HG03196 (cell line): ENCODE results near the gene MSLN.
"Not testable (repeated sequence)": the region's sequence is repeated elsewhere in the genome, so short reads cannot be mapped to it uniquely, and the experiment has no call there.

Experiments
- ATAC-seq: cut with Tn5 transposase; IDR thresholded peaks from one replicate; pipeline ENCODE4 v1.9.1; 2021; ENCODE audit not compliant: unreplicated experiment

Gene MSLN

GRCh38 chr16:754121-754607 lies 6.4 kb upstream of the MSLN start:
- ATAC-seq: not testable (repeated sequence)

GRCh38 chr16:754656-755055 lies 5.9 kb upstream of the MSLN start:
- ATAC-seq: no peak

GRCh38 chr16:756428-756827 lies 4.1 kb upstream of the MSLN start:
- no peak for ATAC-seq

GRCh38 chr16:759110-759910 lies 1.2 kb upstream of the MSLN start:
- no peak for ATAC-seq

- no peak for ATAC-seq
These were observed 469 bp upstream of the MSLN start for GRCh38 chr16:760065-760464.

GRCh38 chr16:761625-762513 lies 1.3 kb downstream of the MSLN start:
- no peak for ATAC-seq

GRCh38 chr16:762595-763268 lies 2.2 kb downstream of the MSLN start:
- no peak for ATAC-seq

- ATAC-seq: no peak
These were observed 3.0 kb downstream of the MSLN start for GRCh38 chr16:763369-764183.

- no peak for ATAC-seq
These were observed 3.7 kb downstream of the MSLN start for GRCh38 chr16:764184-764750.

GRCh38 chr16:764848-765487 lies 4.4 kb downstream of the MSLN start:
- ATAC-seq: no peak

- ATAC-seq: no peak
These were observed 4.9 kb downstream of the MSLN start for GRCh38 chr16:765488-765865.

GRCh38 chr16:766008-766819 lies 5.7 kb downstream of the MSLN start:
- ATAC-seq: no peak

- no peak for ATAC-seq
These were observed 6.5 kb downstream of the MSLN start for GRCh38 chr16:766820-767640.

GRCh38 chr16:767743-768235 lies 7.3 kb downstream of the MSLN start:
- ATAC-seq: no peak

- no peak for ATAC-seq
These were observed 7.9 kb downstream of the MSLN start for GRCh38 chr16:768428-768827.

GRCh38 chr16:769184-769784 lies 8.8 kb downstream of the MSLN start:
- ATAC-seq: no peak

GRCh38 chr16:769934-770333 lies 9.4 kb downstream of the MSLN start:
- ATAC-seq: no peak
